ENCODE measurements around the gene SCN8A. TPM values are rescaled to one million over a fixed set of nuclear protein-coding genes. Genes with fewer than 3 reads are reported as not detected.

Gene SCN8A
- total and polyA plus RNA-seq, 9 donors, result 0.21 to 2.9 (median 1.5) TPM

GRCh38 chr12:51661199-51661598 lies 70.2 kb downstream of the SCN8A start:
- intact Hi-C loops (cut with DNase I), result no loop called here
- H3K27me3 ChIP-seq, result no peaks in the 10 kb centered on the region
- DNase-seq, result no peak

GRCh38 chr12:51661836-51662235 lies 70.8 kb downstream of the SCN8A start:
- Histone ChIP-seq H3K27me3 (no peaks in the 10 kb centered on the region), H3K36me3 (no peaks in the 10 kb centered on the region), H3K9me3 (no peaks in the 10 kb centered on the region), H3K27ac (no peak overlapping the region), H3K4me1 (ENCODE audit: insufficient read depth) (no peaks in the 10 kb centered on the region), H3K4me3 (no peak overlapping the region)
- 83 to 91% (median 90%) methylated on average over 4 of the region's 4 CpGs for WGBS, 3 donors
- DNase-seq, result no peak
- TF ChIP-seq EP300 (IDR thresholded peaks at IDR 0.05) (no peak), POLR2A (IDR thresholded peaks at IDR 0.05) (no peak)
- intact Hi-C loops (cut with DNase I), result no loop called here

More at GRCh38 chr12:51661199-51661598, 70.2 kb downstream of the SCN8A start:
- Histone ChIP-seq H3K4me3 (no peak overlapping the region), H3K4me1 (ENCODE audit: insufficient read depth) (no peaks in the 10 kb centered on the region), H3K9me3 (no peaks in the 10 kb centered on the region), H3K36me3 (no peaks in the 10 kb centered on the region), H3K27ac (no peak overlapping the region)
- TF ChIP-seq CTCF (IDR thresholded peaks at IDR 0.05) (no peak), POLR2A (IDR thresholded peaks at IDR 0.05) (no peak), EP300 (IDR thresholded peaks at IDR 0.05) (no peak)
- 88 to 95% (median 92%) methylated on average over 3 of the region's 3 CpGs for WGBS, 3 donors

- no peak overlapping the region for H3K4me3 ChIP-seq
- DNase-seq, result no peak
- WGBS, 3 donors, result 47 to 52% (median 49%) methylated on average over 11 of the region's 11 CpGs
- H3K27ac ChIP-seq, result no peak overlapping the region
- no peaks in the 10 kb centered on the region for H3K36me3 ChIP-seq
- intact Hi-C loops (cut with DNase I), result no loop called here
- H3K9me3 ChIP-seq, result no peaks in the 10 kb centered on the region
- no peaks in the 10 kb centered on the region for H3K4me1 ChIP-seq (ENCODE audit: insufficient read depth)
- H3K27me3 ChIP-seq, result no peaks in the 10 kb centered on the region
- TF ChIP-seq CTCF (IDR thresholded peaks at IDR 0.05) (no peak), POLR2A (IDR thresholded peaks at IDR 0.05) (no peak), EP300 (IDR thresholded peaks at IDR 0.05) (no peak)
These were observed 71.7 kb downstream of the SCN8A start for GRCh38 chr12:51662728-51663154.

- DNase-seq, result no peak
- Histone ChIP-seq H3K27me3 (no peaks in the 10 kb centered on the region), H3K36me3 (no peaks in the 10 kb centered on the region), H3K9me3 (no peaks in the 10 kb centered on the region), H3K4me1 (ENCODE audit: insufficient read depth) (no peaks in the 10 kb centered on the region), H3K27ac (no peak overlapping the region), H3K4me3 (no peak overlapping the region)
- TF ChIP-seq EP300 (IDR thresholded peaks at IDR 0.05), result no peak
- no peak for TF ChIP-seq CTCF (IDR thresholded peaks at IDR 0.05)
- intact Hi-C loops (cut with DNase I), result no loop called here
These were observed 72.4 kb downstream of the SCN8A start for GRCh38 chr12:51663390-51663789.

GRCh38 chr12:51666696-51667095 lies 75.7 kb downstream of the SCN8A start:
- TF ChIP-seq CTCF (IDR thresholded peaks at IDR 0.05) (no peak), POLR2A (IDR thresholded peaks at IDR 0.05) (no peak), EP300 (IDR thresholded peaks at IDR 0.05) (no peak)
- no peaks in the 10 kb centered on the region for H3K9me3 ChIP-seq
- WGBS, 3 donors, result 57 to 61% (median 60%) methylated on average over 5 of the region's 5 CpGs
- H3K36me3 ChIP-seq, result no peaks in the 10 kb centered on the region
- no peak for DNase-seq
- intact Hi-C loops (cut with DNase I), result no loop called here
- H3K4me3 ChIP-seq, result no peak overlapping the region
- no peaks in the 10 kb centered on the region for H3K27me3 ChIP-seq
- no peak overlapping the region for H3K27ac ChIP-seq
- no peaks in the 10 kb centered on the region for H3K4me1 ChIP-seq (ENCODE audit: insufficient read depth)

Data from ovary (tissue), 9 donors.